DMS114 treated with DMSO at 0.1 percent for 48 hours (cell line): ENCODE results near the gene SOS2.
"Not testable (repeated sequence)": the region's sequence is repeated elsewhere in the genome, so short reads cannot be mapped to it uniquely, and the experiment has no call there.

Experiments
- DNase-seq: peaks from one replicate; lab custom pipeline; 2025; ENCODE audit not compliant: unreplicated experiment; lab: John Stamatoyannopoulos, UW

The SOS2 gene

GRCh38 chr14:50086321-50086711, 145.1 kb downstream of the SOS2 start:
- DNase-seq, result no peak

GRCh38 chr14:50085570-50086320, 145.6 kb downstream of the SOS2 start:
- DNase-seq, result no peak

GRCh38 chr14:50084666-50085065, 146.7 kb downstream of the SOS2 start:
- DNase-seq, result no peak

- DNase-seq, result no peak
These were observed 147.7 kb downstream of the SOS2 start for GRCh38 chr14:50083467-50084337.

GRCh38 chr14:50082784-50083466, 148.5 kb downstream of the SOS2 start:
- no peak for DNase-seq

- DNase-seq, result no peak
These were observed 149.1 kb downstream of the SOS2 start for GRCh38 chr14:50082308-50082742.

- not testable (repeated sequence) for DNase-seq
These were observed 152.3 kb downstream of the SOS2 start for GRCh38 chr14:50079103-50079502.

GRCh38 chr14:50073663-50074062, 157.7 kb downstream of the SOS2 start:
- DNase-seq, result not testable (repeated sequence)

- no peak for DNase-seq
These were observed 159.0 kb downstream of the SOS2 start for GRCh38 chr14:50072395-50072794.

GRCh38 chr14:50070840-50071548, 160.4 kb downstream of the SOS2 start:
- DNase-seq, result no peak

- no peak for DNase-seq
These were observed 161.1 kb downstream of the SOS2 start for GRCh38 chr14:50070230-50070629.

- no peak for DNase-seq
These were observed 162.1 kb downstream of the SOS2 start for GRCh38 chr14:50069325-50069724.

GRCh38 chr14:50068496-50068895, 162.9 kb downstream of the SOS2 start:
- DNase-seq, result no peak

- DNase-seq, result no peak
These were observed 163.5 kb downstream of the SOS2 start for GRCh38 chr14:50067723-50068495.
